A673 (cell line): ENCODE data around the gene INHBB. TPM values are rescaled to one million over a fixed set of nuclear protein-coding genes. Genes with fewer than 3 reads are reported as not detected.
A peak's percentile ranks its signal among the peaks of the same experiment; 100 is the strongest.

Experiments used
- BruUV-seq: library from RNA; stranded (reverse); fragments of 400-500 nt; replicated peaks from 2 replicates; lab custom pipeline; 2021; lab: Mats Ljungman, UMichigan
- CTCF ChIA-PET: fragments of 300-600 bp; sonication (Branson Sonifier 250); formaldehyde crosslinking; loops from one replicate; lab custom pipeline; 2022; ENCODE audit warnings: antibody characterized with exemption; lab: Charles Lee
- POLR2A ChIA-PET: fragments of 300-600 bp; sonication (Branson Sonifier 250); formaldehyde crosslinking; loops from one replicate; lab custom pipeline; 2022; ENCODE audit warnings: antibody characterized with exemption; ENCODE audit not compliant: low non-redundant PET; lab: Charles Lee
- DNase-seq: peaks from one replicate; pipeline ENCODE4 v3.0.0-alpha.2; 2015; ENCODE audit warnings: low spot score
- H3K27ac ChIP-seq: fragments of 200-600 bp; sonication (generic); 2 replicates; pipeline ENCODE4 v1.5.1; 2016; ENCODE audit warnings: mixed run types, low read depth, mild to moderate bottlenecking, mixed read lengths, antibody characterized with exemption, low read length; ENCODE audit not compliant: poor library complexity, severe bottlenecking
- H3K27me3 ChIP-seq: fragments of 200-600 bp; sonication (generic); replicated peaks from 2 replicates; pipeline ENCODE4 v1.6.1; 2017; ENCODE audit warnings: mixed run types, low read depth, mild to moderate bottlenecking, mixed read lengths, antibody characterized with exemption, low read length; ENCODE audit not compliant: insufficient read depth, poor library complexity
- H3K36me3 ChIP-seq: fragments of 200-600 bp; sonication (generic); 2 replicates; pipeline ENCODE4 v1.6.1; 2016; ENCODE audit warnings: mixed run types, mild to moderate bottlenecking, mixed read lengths, antibody characterized with exemption, low read length; ENCODE audit not compliant: insufficient read depth, poor library complexity, severe bottlenecking
- H3K4me1 ChIP-seq: fragments of 200-600 bp; sonication (generic); 2 replicates; pipeline ENCODE4 v1.6.1; 2017; ENCODE audit warnings: mixed run types, mild to moderate bottlenecking, mixed read lengths, antibody characterized with exemption, low read length; ENCODE audit not compliant: insufficient read depth, poor library complexity, severe bottlenecking
- H3K4me3 ChIP-seq: fragments of 200-600 bp; sonication (generic); 2 replicates; pipeline ENCODE4 v1.5.1; 2016; ENCODE audit warnings: low read depth, mixed run types, mild to moderate bottlenecking, mixed read lengths, low read length; ENCODE audit not compliant: poor library complexity, severe bottlenecking
- H3K9me3 ChIP-seq: fragments of 200-600 bp; sonication (generic); 2 replicates; pipeline ENCODE4 v1.6.1; 2016; ENCODE audit warnings: mixed run types, low read depth, mild to moderate bottlenecking, mixed read lengths, antibody characterized with exemption, low read length; ENCODE audit not compliant: poor library complexity, severe bottlenecking
- EZH2 ChIP-seq: fragments of 200-600 bp; sonication (generic); IDR thresholded peaks from 2 replicates; pipeline ENCODE4 v1.6.1; 2017; ENCODE audit warnings: borderline replicate concordance, low read depth, mild to moderate bottlenecking, mixed read lengths, antibody characterized with exemption, low read length; ENCODE audit not compliant: poor library complexity, severe bottlenecking
- intact Hi-C: fragments of 100-400 bp; cut with micrococcal nuclease; formaldehyde crosslinking; loops from one replicate; pipeline ENCODE4 v1.10.0; 2022; ENCODE audit not compliant: unreplicated experiment
- total RNA-seq: library from RNA; stranded (reverse); gene quantifications from 2 replicates; pipeline ENCODE4 v1.2.3, GENCODE V29; 2021
- TF ChIP-seq, protein P1 (sequence below): fragments of 300-800, 200-600 bp; sonication (generic); conservative IDR thresholded peaks from 2 replicates; pipeline ENCODE4 v1.5.1; 2017; ENCODE audit warnings: low read depth, mild to moderate bottlenecking, antibody characterized with exemption, low read length, moderate library complexity, mixed read lengths

INHBB gene
- total RNA-seq, 1 experiment from 2014 or later, result 0.09 TPM

DNA sequence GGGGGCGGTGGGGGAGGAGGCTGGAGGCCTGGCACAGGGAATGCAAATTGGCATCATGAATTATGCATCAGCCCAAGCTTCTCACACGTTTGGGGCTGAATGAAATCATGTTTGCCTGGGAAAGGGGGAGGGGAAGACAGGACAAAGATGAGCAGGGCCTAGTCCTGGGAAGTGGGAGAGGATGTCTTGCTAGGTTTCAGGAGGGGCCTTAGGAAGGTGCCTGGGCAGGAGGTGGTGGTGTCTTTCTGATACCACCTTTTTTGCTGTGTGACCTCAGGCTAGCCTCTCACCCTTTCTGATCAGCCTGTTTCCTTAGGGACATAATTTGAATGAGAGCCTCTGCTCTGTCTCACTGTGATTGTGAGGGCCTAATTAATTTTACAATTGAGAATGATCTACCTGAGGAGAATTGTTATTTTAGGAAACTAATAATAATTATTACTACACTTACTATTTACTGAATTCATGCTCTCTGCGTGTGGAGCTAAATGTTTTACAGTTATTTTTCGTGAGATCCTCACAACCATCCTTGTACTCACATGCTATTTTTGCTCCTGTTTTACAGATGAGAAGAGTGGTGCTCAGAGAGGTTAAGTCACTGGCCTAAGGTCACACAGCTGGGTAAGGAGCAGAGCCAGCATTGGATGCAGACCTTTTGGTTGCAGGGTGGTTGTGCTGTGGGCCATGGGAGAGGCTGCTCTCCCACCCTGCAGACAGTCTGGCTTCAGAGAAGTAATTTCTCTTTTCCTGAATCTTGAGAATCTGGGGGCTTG, 39.6 kb downstream of the INHBB start:
- Histone ChIP-seq H3K4me1 (peaks cover 5% of the 10 kb centered on the region), H3K36me3 (no peaks in the 10 kb centered on the region), H3K27ac (no peak overlapping the region), H3K4me3 (no peak overlapping the region), H3K9me3 (no peaks in the 10 kb centered on the region), H3K27me3 (no peaks in the 10 kb centered on the region)
- intact Hi-C loops, result no loop called here
- TF ChIP-seq, protein P1, sequence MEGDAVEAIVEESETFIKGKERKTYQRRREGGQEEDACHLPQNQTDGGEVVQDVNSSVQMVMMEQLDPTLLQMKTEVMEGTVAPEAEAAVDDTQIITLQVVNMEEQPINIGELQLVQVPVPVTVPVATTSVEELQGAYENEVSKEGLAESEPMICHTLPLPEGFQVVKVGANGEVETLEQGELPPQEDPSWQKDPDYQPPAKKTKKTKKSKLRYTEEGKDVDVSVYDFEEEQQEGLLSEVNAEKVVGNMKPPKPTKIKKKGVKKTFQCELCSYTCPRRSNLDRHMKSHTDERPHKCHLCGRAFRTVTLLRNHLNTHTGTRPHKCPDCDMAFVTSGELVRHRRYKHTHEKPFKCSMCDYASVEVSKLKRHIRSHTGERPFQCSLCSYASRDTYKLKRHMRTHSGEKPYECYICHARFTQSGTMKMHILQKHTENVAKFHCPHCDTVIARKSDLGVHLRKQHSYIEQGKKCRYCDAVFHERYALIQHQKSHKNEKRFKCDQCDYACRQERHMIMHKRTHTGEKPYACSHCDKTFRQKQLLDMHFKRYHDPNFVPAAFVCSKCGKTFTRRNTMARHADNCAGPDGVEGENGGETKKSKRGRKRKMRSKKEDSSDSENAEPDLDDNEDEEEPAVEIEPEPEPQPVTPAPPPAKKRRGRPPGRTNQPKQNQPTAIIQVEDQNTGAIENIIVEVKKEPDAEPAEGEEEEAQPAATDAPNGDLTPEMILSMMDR, result no peak
- no peak for TF ChIP-seq EZH2
- no TSS peak for BruUV-seq
- DNase-seq, result peak; percentile 45
- ChIA-PET CTCF (no interaction called here), POLR2A (no interaction called here)

DNA sequence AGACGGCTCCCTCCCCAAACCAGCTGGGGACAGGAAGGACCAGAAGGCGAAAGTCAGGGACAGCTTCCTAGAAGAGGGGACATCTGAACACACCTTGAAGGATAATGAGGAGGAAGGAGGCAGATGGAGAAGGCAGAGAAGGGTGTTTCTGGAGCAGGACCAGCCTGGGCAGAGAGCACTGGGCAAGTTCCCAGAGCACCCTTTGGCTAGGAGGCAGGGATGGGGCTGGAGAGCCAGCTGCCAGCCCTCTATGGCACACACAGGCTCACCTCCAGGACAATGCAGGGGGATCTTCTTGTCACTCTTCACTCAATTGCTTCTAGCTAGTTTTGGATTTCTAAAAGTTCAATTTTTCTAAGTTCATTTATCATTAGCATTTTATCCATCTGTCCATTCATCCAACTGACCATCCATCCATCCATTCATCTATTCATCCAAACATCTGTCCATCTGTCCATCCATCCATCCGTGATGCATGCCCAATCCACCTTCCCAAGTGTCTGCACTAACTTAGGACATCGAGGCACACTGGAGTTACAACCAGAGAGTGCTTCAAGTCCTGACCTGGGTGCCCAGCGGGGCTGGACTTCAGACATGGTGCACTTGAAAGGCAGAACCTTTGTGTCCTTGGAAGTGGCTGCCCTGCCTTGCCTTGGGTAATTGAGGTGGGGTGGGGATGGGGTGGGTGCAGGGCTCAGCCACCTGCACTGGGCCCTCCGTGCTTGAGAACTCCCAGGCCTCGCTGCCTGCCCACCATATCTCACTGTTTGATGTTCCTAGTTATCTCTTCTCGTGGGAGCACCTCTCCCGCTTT, 42.5 kb downstream of the INHBB start:
- no TSS peak for BruUV-seq
- H3K9me3 ChIP-seq, result no peaks in the 10 kb centered on the region

DNA sequence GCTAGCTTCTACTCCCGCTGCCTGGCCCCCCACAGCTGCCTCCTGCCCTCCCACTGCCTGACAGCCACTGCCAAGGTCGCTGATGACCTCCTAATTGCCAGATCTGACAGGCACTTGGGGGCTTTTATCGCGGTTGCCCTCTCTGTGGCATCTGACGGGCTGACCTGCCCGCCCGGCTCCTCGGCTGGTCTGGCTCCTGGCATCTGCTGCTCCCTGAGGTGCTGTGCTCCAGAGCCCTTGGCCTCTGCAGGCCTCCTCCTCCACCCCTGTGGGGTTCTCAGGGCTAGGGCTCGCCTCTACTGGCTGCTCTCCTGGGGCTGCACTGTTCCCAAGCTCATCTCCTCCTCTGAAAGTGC, 43.1 kb downstream of the INHBB start:
- TF ChIP-seq, protein P1, result no peak
- TF ChIP-seq EZH2, result no peak
- intact Hi-C loops, result no loop called here
- Histone ChIP-seq H3K4me1 (peaks cover 5% of the 10 kb centered on the region), H3K27ac (no peak overlapping the region), H3K36me3 (no peaks in the 10 kb centered on the region), H3K27me3 (no peaks in the 10 kb centered on the region), H3K9me3 (no peaks in the 10 kb centered on the region), H3K4me3 (no peak overlapping the region)
- BruUV-seq, result no TSS peak
- no peak for DNase-seq
- CTCF ChIA-PET, result no interaction called here
- POLR2A ChIA-PET, result no interaction called here

More for the DNA sequence above, 42.5 kb downstream of the INHBB start:
- Histone ChIP-seq H3K27me3 (no peaks in the 10 kb centered on the region), H3K4me1 (peaks cover 5% of the 10 kb centered on the region), H3K36me3 (no peaks in the 10 kb centered on the region), H3K27ac (no peak overlapping the region), H3K4me3 (no peak overlapping the region)
- intact Hi-C loops, result no loop called here
- DNase-seq, result no peak
- TF ChIP-seq, protein P1, result no peak
- TF ChIP-seq EZH2, result no peak
- ChIA-PET CTCF (no interaction called here), POLR2A (no interaction called here)
